Kidney (tissue), 14 donors: Measurements from ENCODE around the gene KYNU. TPM values are rescaled to one million over a fixed set of nuclear protein-coding genes. Genes with fewer than 3 reads are reported as not detected.

Source experiments
- DNase-seq, 5 donors: peaks; one replicate each; pipeline ENCODE4 v3.0.0-alpha.2; 2013 to 2020
- FAIRE-seq: peaks from 2 replicates; lab custom pipeline; 2012; peaks lifted over from hg19 to GRCh38; lab: Jason Lieb, UNC
- H3K27ac ChIP-seq, 2 donors: one replicate each; pipeline ENCODE4 v1.7.0; 2013; ENCODE audit warnings: low read depth in 2 of 2, low read length in 2 of 2, inconsistent platforms in 1 of 2
- H3K27me3 ChIP-seq: one replicate; pipeline ENCODE4 v1.7.1; 2013; ENCODE audit warnings: low read length, inconsistent platforms; ENCODE audit not compliant: control insufficient read depth, insufficient read depth
- H3K36me3 ChIP-seq, 3 donors: one replicate each; pipeline versions ENCODE4 v1.7.0 to v1.7.1; 2013; ENCODE audit warnings: low read length in 3 of 3, control low read depth in 1 of 3, inconsistent platforms in 1 of 3; ENCODE audit not compliant: insufficient read depth in 3 of 3, control insufficient read depth in 2 of 3
- H3K4me1 ChIP-seq, 3 donors: one replicate each; pipeline versions ENCODE4 v1.7.0 to v1.7.1; 2013; ENCODE audit warnings: low read length in 3 of 3, inconsistent platforms in 1 of 3, low read depth in 1 of 3; ENCODE audit not compliant: control insufficient read depth in 2 of 3, insufficient read depth in 2 of 3
- H3K4me3 ChIP-seq, 3 donors: one replicate each; pipeline versions ENCODE4 v1.7.0 to v1.8.1; 2013; ENCODE audit warnings: low read length in 3 of 3, control low read depth in 1 of 3, inconsistent platforms in 1 of 3
- H3K9ac ChIP-seq, 3 donors: one replicate each; pipeline versions ENCODE4 v1.7.0 to v1.7.1; 2013; ENCODE audit warnings: low read length in 3 of 3, control low read depth in 1 of 3, inconsistent platforms in 1 of 3
- H3K9me3 ChIP-seq, 3 donors: one replicate each; pipeline versions ENCODE4 v1.7.0 to v1.7.1; 2013; ENCODE audit warnings: low read length in 3 of 3, control low read depth in 1 of 3, inconsistent platforms in 1 of 3; ENCODE audit not compliant: control insufficient read depth in 2 of 3, insufficient read depth in 1 of 3
- intact Hi-C: fragments of 100-400 bp; cut with DNase I; formaldehyde crosslinking; loops from one replicate; pipeline ENCODE4 v1.11.1; 2022
- polyA plus RNA-seq: library from polyadenylated mRNA; stranded (reverse); fragments of 350-450 nt; fragmentation: Illumina TruSeq; extraction: RNeasy Lipid Tissue Mini Kit (QIAGEN cat#74804); gene quantifications from one replicate; pipeline ENCODE4 v1.2.3, GENCODE V29; 2014; ENCODE audit warnings: low read depth, low replicate concordance; ENCODE audit not compliant: insufficient read depth
- total RNA-seq: library from RNA; stranded (reverse); fragmentation: NEBNext Ultra II Directional; extraction: Animal tissue kit (Norgen Biotek cat#: 25700); gene quantifications from one replicate; pipeline ENCODE4 v1.2.1, GENCODE V29; 2021
- TF ChIP-seq, protein P1 (sequence below): IDR thresholded peaks from 3 replicates; pipeline ENCODE4 v1.5.1; 2012; ENCODE audit warnings: mild to moderate bottlenecking, moderate library complexity, borderline replicate concordance; ENCODE audit not compliant: insufficient read depth; ENCODE audit errors: extremely low read depth
- donor health status: control.
- donor health status: control.
- donor health status: control.
- donor health status: control.
- donor health status: control.
- donor health status: DM: yes; HTN: yes; CAD: no.
- donor health status: Normal renal cell carcinoma (clear cell type).

The KYNU gene
- total and polyA plus RNA-seq, 2 donors from 2014 or later: 6.4 to 14.5 TPM

DNA sequence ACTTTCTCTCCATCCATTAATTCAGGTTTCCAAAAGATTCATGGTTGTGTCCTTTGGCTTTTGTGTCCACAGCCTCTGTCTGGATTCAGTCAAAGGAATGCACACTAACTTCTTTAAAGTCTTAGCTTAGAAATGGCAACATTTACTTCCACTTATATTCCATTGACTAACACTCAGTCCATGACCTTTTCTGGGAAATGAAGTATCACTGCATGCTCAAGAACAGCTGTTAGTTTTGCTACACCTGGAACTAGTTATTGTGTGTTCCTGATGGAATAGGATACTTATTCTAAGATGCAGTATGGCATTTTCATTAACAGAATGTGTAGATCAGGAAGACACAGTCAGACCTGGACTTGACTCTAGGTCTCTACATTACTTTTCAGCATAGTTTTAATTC, 88.8 kb downstream of the KYNU start:
- no peak for FAIRE-seq
- H3K27ac ChIP-seq: no peak overlapping the region
- no peak for DNase-seq
- no peaks in the 10 kb centered on the region for H3K36me3 ChIP-seq
- no peaks in the 10 kb centered on the region for H3K27me3 ChIP-seq
- TF ChIP-seq, protein P1, sequence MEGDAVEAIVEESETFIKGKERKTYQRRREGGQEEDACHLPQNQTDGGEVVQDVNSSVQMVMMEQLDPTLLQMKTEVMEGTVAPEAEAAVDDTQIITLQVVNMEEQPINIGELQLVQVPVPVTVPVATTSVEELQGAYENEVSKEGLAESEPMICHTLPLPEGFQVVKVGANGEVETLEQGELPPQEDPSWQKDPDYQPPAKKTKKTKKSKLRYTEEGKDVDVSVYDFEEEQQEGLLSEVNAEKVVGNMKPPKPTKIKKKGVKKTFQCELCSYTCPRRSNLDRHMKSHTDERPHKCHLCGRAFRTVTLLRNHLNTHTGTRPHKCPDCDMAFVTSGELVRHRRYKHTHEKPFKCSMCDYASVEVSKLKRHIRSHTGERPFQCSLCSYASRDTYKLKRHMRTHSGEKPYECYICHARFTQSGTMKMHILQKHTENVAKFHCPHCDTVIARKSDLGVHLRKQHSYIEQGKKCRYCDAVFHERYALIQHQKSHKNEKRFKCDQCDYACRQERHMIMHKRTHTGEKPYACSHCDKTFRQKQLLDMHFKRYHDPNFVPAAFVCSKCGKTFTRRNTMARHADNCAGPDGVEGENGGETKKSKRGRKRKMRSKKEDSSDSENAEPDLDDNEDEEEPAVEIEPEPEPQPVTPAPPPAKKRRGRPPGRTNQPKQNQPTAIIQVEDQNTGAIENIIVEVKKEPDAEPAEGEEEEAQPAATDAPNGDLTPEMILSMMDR: no peak
- intact Hi-C loops: no loop called here
- H3K9me3 ChIP-seq: no peaks in the 10 kb centered on the region
- no peak overlapping the region for H3K9ac ChIP-seq
- no peaks in the 10 kb centered on the region for H3K4me1 ChIP-seq
- no peak overlapping the region for H3K4me3 ChIP-seq

DNA sequence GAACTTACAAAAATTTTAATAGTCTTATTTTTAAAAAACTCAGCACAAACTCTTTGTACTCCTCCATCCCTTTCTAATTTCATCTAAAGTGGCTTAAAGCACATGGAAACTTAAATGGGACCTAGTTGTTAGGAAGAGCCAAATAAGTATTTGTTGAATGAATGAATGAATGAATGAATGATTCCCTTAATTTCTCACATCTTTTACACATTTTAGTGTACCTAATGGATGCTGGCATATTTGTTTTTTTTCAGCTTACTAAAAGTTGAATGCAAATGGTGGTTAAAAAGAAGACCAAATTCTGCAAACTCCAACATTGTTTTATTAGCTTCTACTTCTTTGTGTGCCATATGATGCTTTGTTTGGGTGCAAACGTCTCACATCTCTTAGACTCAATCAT, 89.6 kb downstream of the KYNU start:
- Histone ChIP-seq H3K4me3 (no peak overlapping the region), H3K36me3 (no peaks in the 10 kb centered on the region), H3K27ac (no peak overlapping the region), H3K9me3 (no peaks in the 10 kb centered on the region), H3K9ac (no peak overlapping the region), H3K4me1 (no peaks in the 10 kb centered on the region), H3K27me3 (no peaks in the 10 kb centered on the region)
- no peak for DNase-seq
- FAIRE-seq: no peak
- intact Hi-C loops: no loop called here
- TF ChIP-seq, protein P1: no peak

DNA sequence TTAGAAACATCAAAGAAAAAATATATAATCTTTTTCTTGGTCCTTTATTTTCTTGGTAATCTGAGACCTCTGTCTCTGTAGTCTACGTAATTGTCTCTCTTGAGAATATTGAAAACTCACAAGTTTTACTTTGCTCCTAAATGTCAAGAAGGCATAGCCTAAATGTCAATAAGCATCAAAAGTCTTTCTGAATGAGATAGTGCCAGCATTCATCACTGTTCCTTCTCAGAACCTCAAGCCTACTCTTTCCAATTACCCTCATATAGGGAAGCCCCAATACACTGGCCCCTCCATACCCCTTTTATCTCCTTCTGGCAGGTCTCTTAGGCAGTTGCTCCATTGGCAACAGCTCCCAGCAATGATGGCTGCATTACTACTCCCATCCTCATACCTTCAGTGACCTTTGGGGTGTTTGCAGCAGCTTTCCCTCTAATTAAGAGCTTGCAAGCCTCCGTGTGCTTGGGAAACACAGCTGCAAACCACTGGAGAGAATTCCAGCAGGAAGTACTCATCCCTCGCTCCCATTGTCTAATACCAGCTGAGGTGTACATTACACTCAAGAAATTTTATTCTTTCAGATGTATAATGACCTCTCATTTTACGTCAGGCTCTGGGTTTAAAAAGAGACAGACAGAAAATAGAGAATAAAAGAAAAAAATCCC, 95.8 kb downstream of the KYNU start:
- no peaks in the 10 kb centered on the region for H3K27me3 ChIP-seq
- no peak overlapping the region for H3K4me3 ChIP-seq
- TF ChIP-seq, protein P1: no peak
- H3K4me1 ChIP-seq: no peaks in the 10 kb centered on the region
- H3K9ac ChIP-seq: no peak overlapping the region
- DNase-seq: no peak
- intact Hi-C loops: no loop called here
- FAIRE-seq: no peak
- no peaks in the 10 kb centered on the region for H3K36me3 ChIP-seq
- H3K9me3 ChIP-seq: no peaks in the 10 kb centered on the region
- H3K27ac ChIP-seq: no peak overlapping the region

GRCh38 chr2:142973822-142974207, 96.4 kb downstream of the KYNU start:
- Histone ChIP-seq H3K9ac (no peak overlapping the region), H3K27me3 (no peaks in the 10 kb centered on the region), H3K4me1 (no peaks in the 10 kb centered on the region), H3K9me3 (no peaks in the 10 kb centered on the region), H3K27ac (no peak overlapping the region), H3K4me3 (no peak overlapping the region), H3K36me3 (no peaks in the 10 kb centered on the region)
- TF ChIP-seq, protein P1: no peak
- no peak for FAIRE-seq
- no peak for DNase-seq
- intact Hi-C loops: no loop called here
